ENCODE results near the gene APOL6. TPM values are rescaled to one million over a fixed set of nuclear protein-coding genes. Genes with fewer than 3 reads are reported as not detected.

APOL6 gene
- total and polyA plus RNA-seq, 2 of the 13 experiments (the other 11 are each of a cell fraction or from before 2014, with no cell fraction given): 5.2 to 7.5 TPM

DNA sequence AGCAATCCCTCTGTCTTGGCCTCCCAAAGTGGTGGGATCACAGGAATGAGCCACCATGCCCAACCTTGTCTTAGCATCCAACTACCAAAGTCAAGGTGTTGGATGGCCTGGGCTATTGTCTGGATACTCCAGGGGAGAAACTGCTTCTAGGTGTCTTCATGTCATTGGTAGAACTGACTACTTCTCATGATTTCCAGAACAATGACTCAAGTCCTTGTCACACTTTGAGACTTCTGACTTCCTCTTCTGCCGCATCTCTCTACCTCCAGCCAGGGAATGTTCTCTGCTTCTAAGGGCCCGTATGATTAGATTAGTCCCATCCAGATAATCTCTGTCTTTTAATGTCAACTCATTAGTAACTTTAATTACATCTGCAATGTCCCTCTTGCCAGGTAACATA lies 30.6 kb downstream of the APOL6 start:
- H3K4me2 ChIP-seq (ENCODE audit: low read depth, low read length): no peak overlapping the region
- in situ Hi-C loops (cut with HindIII; ENCODE audit: extremely low pct_ligation_motif_present, low pct_unique_long_range_greater_than_20kb) (no loop called here), intact Hi-C loops (cut with micrococcal nuclease; ENCODE audit: unreplicated experiment) (no loop called here)
- no peak for TF ChIP-seq CCAR2 (optimal IDR thresholded peaks at IDR 0.05; ENCODE audit: low read depth, low read length)
- TF ChIP-seq, protein P1, sequence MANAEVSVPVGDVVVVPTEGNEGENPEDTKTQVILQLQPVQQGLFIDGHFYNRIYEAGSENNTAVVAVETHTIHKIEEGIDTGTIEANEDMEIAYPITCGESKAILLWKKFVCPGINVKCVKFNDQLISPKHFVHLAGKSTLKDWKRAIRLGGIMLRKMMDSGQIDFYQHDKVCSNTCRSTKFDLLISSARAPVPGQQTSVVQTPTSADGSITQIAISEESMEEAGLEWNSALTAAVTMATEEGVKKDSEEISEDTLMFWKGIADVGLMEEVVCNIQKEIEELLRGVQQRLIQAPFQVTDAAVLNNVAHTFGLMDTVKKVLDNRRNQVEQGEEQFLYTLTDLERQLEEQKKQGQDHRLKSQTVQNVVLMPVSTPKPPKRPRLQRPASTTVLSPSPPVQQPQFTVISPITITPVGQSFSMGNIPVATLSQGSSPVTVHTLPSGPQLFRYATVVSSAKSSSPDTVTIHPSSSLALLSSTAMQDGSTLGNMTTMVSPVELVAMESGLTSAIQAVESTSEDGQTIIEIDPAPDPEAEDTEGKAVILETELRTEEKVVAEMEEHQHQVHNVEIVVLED (CRISPR knock-in tag; IDR thresholded peaks at IDR 0.05; ENCODE audit: borderline replicate concordance): no peak
- TF ChIP-seq MXD1 (CRISPR knock-in tag; IDR thresholded peaks at IDR 0.05): no peak
- no peak for TF ChIP-seq ZNF737 (CRISPR knock-in tag; IDR thresholded peaks at IDR 0.05; ENCODE audit: borderline replicate concordance)
- TF ChIP-seq ZBTB40 (IDR thresholded peaks at IDR 0.05): no peak
- TF ChIP-seq ZBTB40 (CRISPR knock-in tag; IDR thresholded peaks at IDR 0.05): no peak
- no peak for TF ChIP-seq ZNF710 (CRISPR knock-in tag; IDR thresholded peaks at IDR 0.05; ENCODE audit: borderline replicate concordance)
- TF ChIP-seq ZNF713 (CRISPR knock-in tag; IDR thresholded peaks at IDR 0.05): no peak
- TF ChIP-seq FLYWCH1 (CRISPR knock-in tag; IDR thresholded peaks at IDR 0.05): no peak
- no peak for TF ChIP-seq ZNF773 (CRISPR knock-in tag; IDR thresholded peaks at IDR 0.05; ENCODE audit: borderline replicate concordance)
- FAIRE-seq: no peak
- BruUV-seq (replicated peaks): no TSS peak
- no peak overlapping the region for H3K4me3 ChIP-seq (replicated peaks in 1 of 3; ENCODE audit: insufficient read depth in 1 of 3, low read depth in 2 of 3, low read length in 3 of 3)
- 0 out of 2 replicates have a peak, but pooled peaks cover 5% of the 10 kb centered on the region for H3K9me3 ChIP-seq (ENCODE audit: low read length)
- H3K4me1 ChIP-seq (ENCODE audit: insufficient read depth, low read length): peaks cover 6% of the 10 kb centered on the region; the same call in 1 of the 2 replicates
- no peak overlapping the region for H3K27ac ChIP-seq (ENCODE audit: extremely low read length, insufficient read depth, low read length)
- no peaks in the 10 kb centered on the region for H3K27me3 ChIP-seq (ENCODE audit: control insufficient read depth in 1 of 2, insufficient read depth in 2 of 2, low read length in 2 of 2)
- ChIA-PET POLR2A (no interaction called here), CTCF (ENCODE audit: low intra/inter-chr PET ratio, low total read pairs) (no interaction called here)
- H2AFZ ChIP-seq (ENCODE audit: low read length): no peak overlapping the region
- 40% methylated on average over 2 of the region's 2 CpGs for WGBS (ENCODE audit: low lambda C conversion rate)
- H3K9ac ChIP-seq (ENCODE audit: insufficient read depth, low read depth, low read length): no peak overlapping the region
- no peaks in the 10 kb centered on the region for H3K79me2 ChIP-seq (ENCODE audit: insufficient read depth, low read length)
- no peaks in the 10 kb centered on the region for H3K36me3 ChIP-seq (replicated peaks in 1 of 2; ENCODE audit: control insufficient read depth in 1 of 2, insufficient read depth in 2 of 2, low read length in 2 of 2)
- ATAC-seq: no peak
- no peaks in the 10 kb centered on the region for H4K20me1 ChIP-seq (ENCODE audit: insufficient read depth, low read length)
- no peak for DNase-seq (ENCODE audit: low spot score)
